ENCODE measurements around the gene CENPT.

DNA sequence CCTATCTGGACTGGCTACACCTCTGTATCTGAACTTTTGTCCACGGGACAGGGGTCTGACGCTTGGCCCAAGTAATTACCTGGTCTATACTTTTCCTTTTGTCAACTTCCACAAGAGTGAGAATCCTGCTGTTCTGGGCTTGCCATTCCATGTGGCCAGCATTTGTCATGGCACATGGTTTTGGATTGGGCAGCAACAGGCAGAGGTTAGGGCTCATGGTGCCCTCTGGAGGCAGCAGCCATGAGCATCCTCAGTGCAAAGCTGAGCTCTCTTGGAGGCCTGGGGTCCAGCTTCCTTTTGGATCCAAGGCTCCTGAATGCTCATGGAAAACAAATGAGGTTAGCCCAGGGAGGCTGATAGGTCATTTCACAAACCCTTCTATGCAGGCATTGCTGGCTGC, 17.8 kb upstream of the CENPT start:
- TF ChIP-seq, protein P1, sequence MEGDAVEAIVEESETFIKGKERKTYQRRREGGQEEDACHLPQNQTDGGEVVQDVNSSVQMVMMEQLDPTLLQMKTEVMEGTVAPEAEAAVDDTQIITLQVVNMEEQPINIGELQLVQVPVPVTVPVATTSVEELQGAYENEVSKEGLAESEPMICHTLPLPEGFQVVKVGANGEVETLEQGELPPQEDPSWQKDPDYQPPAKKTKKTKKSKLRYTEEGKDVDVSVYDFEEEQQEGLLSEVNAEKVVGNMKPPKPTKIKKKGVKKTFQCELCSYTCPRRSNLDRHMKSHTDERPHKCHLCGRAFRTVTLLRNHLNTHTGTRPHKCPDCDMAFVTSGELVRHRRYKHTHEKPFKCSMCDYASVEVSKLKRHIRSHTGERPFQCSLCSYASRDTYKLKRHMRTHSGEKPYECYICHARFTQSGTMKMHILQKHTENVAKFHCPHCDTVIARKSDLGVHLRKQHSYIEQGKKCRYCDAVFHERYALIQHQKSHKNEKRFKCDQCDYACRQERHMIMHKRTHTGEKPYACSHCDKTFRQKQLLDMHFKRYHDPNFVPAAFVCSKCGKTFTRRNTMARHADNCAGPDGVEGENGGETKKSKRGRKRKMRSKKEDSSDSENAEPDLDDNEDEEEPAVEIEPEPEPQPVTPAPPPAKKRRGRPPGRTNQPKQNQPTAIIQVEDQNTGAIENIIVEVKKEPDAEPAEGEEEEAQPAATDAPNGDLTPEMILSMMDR (IDR thresholded peaks at IDR 0.05) = no peak
- no peak for TF ChIP-seq EP300 (IDR thresholded peaks at IDR 0.05)
- no peak for TF ChIP-seq POLR2A (IDR thresholded peaks at IDR 0.05)

All from ovary (tissue), 3 donors.